Islet precursor cell (in vitro differentiated cells): Measurements from ENCODE around the gene DPY30.
"Not testable (repeated sequence)": the region's sequence is repeated elsewhere in the genome, so short reads cannot be mapped to it uniquely, and the experiment has no call there.

Experiments used
- DNase-seq: peaks from one replicate; pipeline ENCODE4 v3.0.0-alpha.2; 2018

Gene DPY30

DNA sequence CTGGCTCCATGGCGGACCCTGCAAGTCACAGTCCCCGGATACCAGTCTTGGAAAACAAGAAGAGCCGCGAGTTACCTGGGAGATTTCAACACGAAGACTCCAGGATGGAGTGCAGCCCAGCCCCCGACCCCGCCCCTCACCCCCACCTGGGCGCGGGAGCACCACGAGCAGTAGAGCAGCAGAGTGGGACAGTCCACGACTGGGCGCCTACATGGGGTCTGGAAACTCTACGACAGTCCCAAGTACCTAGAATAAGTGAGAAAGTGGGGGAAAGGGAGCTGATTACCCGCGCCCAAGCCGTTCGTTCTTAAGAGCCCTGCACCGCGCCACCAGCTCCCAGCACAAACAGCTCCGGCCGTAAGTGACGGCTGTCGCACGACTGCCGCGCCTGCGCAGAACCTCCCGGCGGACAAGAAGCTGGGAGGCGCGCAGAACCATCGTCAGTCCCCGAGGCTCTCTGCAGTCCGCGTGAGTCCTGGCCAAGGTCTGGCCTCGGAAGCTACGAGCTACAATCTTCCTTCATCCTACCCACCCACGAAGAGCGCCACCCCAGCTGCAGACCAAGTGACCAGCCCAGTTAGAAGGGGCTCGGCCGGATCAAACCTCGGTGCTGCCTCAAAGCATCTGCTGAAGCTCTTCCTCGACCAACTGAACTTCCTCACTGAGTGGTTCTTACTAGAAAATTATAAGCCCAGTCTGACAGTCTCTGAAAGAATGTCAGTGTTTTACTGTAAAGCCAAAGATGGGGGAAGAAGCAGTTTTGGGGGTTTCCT, at the start of gene DPY30:
TSS of gene DPY30 (minus strand) at position 359 of the 773 bp plus-strand sequence. CDS start at position 10, 349 bp downstream.
- DNase-seq = peak; percentile 98

DNA sequence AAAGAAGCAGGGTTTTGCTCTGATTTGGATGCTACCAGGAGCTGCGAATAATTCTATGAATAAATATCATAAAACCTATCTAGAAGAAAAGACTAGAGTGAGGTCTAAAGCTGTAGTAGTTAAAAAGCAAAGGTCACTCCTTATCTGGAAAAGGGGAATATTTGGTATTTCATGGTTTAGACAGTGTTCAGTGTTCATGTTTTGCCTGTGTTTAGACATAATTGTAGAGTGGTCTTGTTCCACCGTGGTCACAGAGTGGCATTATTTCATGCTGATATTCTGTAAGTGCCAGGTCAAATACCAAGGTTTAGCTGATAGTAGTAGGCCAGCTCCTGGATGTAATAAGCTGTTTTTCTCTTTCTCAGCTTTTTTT, 34.5 kb upstream of the DPY30 start:
- no peak for DNase-seq

DNA sequence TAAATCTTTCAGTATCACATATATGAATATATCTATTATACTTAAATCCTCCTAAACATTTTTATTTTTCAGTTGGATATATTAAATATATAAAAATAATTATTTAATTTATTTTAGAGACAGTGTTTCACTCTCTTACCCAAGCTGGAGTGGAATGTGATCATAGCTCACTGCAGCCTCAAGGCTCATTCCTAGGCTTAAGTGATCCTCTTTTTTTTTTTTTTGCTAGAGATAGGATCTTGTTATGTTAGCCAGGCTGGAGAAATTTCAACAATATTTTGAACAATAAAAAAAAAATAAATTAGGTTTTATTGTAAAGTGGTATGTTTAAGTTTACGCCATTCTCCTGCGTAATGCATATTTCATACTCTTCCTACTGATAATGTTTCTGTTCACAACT, 27.9 kb upstream of the DPY30 start:
- no peak for DNase-seq

DNA sequence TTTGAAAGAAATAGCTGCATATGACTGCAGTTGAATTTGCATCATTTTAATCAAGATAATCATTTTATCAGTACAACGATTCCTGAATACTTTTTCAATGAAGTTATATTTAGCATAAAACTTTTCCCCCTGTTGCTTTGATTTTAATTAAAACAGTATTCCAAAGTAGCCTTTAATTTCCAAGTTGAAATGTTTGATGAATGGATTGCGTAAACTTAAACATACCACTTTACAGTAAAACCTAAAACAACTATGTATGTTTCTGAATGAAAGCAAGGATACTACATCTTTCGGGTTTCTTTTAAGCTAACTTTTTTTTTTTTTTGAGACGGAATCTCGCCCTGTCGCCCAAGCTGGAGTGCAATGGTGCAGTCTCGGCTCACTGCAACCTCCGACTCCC, 25.1 kb upstream of the DPY30 start:
- no peak for DNase-seq

DNA sequence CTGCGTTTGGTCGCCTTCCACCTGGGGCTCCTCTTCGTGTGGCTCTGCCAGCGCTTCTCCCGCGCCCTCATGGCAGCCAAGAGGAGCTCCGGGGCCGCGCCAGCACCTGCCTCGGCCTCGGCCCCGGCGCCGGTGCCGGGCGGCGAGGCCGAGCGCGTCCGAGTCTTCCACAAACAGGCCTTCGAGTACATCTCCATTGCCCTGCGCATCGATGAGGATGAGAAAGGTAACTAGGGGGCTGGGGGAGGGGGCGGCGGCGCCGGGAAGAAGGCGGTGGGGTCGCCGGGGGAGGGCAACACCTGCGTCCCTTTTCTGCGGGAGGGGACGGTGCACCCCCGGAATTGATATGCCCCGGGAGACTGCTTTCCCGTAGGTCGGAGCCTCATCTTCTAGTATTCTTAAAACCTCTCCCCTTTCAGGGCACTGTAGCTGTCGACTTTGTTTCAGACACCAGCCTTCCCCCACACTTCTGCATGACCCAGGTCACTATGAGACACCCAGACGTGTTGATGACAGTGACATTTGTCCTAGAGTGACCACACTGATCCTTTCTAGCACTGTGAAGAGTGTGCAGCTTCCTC, 24.5 kb upstream of the DPY30 start:
- DNase-seq = no peak

DNA sequence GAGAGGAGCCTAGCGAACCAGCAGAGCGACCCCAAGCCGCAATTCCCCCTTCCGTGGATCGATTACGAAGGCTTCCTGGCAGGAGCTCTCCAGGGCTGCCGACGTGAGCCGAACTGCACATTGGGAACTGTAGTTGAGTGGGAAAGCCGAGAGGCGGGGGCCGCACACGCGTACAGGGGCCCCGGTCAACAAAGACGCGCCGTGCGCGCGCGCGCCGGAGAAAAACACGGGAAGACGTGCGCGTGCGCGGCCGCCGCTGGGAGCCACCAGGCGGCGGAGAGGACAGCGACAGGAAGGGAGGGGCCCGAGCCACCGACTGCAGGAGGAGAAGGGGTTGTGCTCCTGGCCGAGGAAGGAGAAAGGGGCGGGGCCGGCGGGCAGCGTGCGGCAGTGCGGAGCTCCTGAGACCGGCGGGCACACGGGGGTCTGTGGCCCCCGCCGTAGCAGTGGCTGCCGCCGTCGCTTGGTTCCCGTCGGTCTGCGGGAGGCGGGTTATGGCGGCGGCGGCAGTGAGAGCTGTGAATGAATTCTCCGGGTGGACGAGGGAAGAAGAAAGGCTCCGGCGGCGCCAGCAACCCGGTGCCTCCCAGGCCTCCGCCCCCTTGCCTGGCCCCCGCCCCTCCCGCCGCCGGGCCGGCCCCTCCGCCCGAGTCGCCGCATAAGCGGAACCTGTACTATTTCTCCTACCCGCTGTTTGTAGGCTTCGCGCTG, 23.9 kb upstream of the DPY30 start, which contains the start of gene SPAST:
TSS of gene SPAST (plus strand) at position 247 of the 711 bp plus-strand sequence. CDS start at position 523, 276 bp downstream.
- DNase-seq = peak; percentile 99

DNA sequence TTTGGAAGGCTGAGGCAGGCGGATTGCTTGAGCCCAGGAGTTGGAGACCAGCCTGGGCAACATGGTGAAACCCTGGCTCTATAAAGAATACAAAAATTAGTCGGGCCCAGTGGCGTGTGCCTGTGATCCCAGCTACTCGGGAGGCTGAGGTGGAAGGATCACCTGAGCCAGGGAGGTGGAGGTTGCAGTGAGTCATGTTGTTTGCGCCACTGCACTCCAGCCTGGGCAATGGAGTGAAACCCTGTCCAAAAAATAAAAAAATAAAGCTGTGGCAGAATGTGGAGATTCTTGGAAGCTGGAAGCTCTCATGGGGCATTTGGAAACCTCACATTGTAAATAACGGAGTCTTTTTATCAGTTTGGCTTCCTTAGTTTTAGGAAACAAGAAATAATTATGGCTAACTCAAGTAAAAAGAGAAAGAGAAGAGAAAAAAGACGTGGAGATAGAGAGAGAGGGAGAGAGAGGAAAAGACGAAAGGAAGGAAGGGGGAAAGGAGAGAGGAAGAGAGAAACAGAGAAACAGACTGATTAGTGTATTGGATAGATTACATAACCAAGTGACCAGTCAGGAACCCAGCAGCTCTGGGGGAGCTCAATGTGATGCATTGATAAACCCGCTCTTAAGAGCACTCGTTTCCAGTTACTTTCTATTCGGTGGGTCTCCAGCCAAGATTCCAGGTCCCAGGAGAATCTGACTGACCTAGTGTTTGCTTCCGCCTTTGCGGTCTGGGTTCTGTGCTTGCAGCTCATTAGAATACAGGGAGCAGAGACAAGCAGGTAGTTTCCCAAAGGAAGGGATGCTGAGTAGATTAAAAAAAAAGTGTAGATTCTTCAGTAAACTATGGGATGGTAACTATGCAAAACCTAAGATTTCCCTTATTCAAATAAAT, 22.6 kb upstream of the DPY30 start:
- peak; percentile 79 for DNase-seq

DNA sequence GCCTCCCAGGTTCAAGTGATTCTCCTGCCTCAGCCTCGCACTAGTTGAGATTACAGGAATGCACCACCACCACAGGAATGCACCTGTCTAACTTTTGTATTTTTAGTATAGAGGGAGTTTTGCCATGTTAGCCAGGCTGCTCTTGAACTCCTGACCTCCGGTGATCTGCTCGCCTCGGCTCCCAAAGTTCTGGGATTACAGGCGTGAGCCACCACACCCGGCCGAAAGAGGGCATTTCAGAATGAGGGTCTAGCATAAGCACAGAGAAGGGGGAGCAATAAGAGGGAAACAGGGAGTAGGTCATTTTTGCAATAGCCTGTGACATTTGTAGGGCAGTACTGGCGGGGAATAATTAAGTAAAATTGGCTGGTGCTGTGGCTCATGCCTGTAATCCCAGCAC, 21.8 kb upstream of the DPY30 start:
- no peak for DNase-seq

DNA sequence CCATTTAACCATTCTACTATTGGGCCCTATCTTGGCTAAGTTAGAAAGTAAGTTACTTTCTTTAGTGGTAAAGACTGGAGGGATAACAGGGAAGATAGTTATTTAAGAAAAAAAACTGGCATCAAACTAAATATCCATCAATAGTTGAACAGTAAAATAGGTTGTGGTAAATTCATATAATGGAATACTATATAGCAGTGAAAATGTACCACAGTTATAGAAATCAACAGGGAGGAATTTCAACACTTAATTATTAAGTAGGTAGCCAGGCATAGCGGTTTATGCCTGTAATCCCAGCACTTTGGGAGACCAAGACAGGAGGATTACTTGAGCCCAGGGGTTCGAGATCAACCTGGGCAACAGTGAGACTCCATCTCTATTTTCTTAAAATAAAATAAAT, 20.7 kb upstream of the DPY30 start:
- no peak for DNase-seq

DNA sequence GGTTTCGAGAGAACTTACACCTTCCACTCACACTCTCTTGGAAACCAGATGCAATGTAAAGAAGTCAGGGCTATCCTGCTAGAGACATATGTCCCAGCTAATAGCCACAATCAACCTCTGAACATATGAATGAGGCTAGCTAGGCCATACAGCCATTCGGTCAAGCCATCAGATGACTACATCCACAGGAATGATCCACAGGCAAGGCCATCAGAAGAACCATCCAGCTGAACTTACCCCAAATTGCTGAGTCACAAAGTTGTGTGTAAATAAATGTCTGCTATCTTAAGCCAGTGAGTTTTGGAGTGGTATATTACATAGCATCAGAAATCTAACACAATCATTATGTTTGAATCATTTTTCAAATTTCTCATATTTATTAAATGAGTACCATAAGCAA, 18.5 kb upstream of the DPY30 start:
- DNase-seq = peak; percentile 56

DNA sequence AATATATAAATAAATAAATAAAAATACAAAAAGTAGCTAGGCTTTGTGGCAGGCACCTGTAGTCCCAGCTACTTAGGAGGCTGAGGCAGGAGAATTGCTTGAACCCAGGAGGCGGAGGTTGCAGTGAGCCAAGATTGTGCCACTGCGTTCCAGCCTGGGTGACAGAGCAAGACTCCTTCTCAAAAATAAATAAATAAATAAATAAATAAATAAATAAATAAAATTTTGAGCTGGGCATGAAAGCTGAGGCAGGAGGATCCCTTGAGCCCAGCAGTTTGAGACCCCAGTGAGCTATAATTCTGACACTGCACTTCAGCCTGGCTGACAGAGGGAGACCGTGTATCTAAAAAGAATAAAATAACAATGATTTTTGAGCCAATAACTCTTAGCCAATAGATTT, 15.0 kb upstream of the DPY30 start:
- DNase-seq = not testable (repeated sequence)

DNA sequence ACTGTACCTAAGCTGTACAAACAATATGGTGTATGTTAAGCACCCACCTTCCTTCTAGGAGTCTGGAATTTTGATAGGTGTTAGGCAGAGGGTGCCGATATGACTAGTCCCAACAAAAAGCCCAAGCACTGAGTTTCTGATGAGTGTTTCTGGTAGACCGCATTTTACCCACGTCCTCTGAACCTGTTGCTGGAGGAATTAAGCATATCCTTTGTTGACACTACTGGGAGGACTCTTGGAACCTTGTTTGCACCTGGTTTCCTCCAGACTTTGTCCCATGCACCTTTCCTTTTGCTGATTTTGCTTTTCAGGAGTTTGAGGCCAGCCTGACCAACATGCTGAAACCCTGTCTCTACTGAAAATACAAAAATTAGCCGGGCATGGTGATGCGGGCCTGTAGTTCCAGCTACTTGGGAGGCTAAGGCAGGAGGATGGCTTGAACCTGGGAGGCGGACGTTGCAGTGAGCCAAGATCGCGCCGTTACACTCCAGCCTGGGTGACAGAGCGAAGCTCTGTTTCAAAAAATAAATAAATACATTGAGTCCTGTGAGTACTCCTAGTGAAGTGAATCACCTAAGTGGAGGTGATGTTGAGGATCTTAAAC, 12.3 kb upstream of the DPY30 start:
- no peak for DNase-seq

DNA sequence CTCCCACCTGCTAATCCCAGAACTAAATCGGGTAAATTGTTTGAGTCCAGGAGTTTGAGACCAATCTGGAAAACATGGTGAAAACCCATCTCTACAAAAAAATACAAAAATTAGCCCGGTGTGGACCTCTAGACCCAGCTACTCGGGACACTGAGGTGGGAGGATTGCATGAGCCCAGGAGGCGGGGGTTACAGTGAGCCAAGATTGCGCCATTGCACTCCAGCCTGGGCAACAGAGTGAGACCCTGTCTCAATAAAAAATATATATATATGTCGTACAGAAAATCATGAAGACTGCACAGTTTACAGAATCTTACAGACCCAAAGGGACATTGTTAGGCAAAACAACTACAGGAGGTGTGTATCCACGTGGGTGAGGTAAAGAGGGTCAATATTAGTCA, 4.0 kb upstream of the DPY30 start:
- no peak for DNase-seq

DNA sequence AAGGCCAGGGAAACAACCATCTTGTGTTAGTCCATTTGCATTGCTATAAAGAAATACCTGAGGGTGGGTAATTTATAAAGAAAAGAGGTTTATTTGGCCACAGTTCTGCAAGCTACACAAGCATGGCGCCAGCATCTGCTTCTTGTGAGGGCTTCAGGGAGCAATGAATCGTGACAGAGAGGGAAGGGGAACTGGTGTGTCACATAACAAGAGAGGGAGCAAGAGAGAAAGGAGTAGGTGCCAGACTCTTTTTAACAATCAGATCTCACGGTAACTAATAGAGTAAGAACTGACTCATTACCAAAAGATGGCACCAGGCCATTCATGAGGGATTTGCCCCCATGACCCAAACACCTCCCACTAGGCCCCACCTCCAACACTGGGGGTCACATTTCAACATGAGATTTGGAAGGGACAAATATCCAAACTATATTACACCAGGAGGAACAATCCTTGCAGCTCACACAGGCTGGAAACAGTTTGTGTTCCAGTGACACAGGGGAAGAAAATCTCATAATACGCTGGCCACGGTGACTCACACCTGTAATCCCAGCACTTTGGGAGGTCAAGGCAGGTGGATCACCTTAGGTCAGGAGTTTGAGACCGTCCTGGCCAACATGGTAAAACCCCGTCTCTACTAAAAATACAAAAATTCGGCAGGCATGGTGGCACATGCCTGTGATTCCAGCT, 5.3 kb downstream of the DPY30 start:
- DNase-seq = not testable (repeated sequence)

DNA sequence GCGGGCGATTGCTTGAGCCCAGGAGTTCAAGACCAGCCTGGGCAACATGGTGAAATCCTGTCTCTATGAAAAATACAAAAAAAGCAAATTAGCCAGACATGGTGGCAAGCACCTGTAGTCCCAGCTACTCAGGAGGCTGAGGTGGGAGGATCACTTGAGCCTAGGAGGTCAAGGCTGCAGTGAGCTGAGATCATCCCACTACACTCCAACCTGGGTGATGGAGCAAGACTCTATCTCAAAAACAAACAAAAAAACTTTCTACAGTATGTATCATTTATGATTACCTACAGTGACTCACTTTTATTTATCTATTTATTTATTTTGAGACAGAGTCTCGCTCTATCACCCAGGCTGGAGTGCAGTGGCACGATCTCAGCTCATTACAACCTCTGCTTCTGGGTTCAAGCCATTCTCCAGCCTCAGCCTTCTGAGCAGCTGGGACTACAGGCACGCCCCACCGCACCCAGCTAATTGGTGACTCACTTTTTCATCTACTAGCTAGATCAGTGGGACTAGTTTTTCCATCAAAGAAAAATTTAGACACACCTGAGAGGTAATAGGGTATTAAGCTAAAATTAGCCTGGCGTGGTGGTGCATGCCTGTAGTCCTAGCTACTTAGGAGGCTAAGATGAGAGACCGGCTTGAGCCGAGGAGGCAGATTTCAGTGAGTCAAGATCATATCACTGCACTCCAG, 20.7 kb downstream of the DPY30 start:
- DNase-seq = not testable (repeated sequence)

DNA sequence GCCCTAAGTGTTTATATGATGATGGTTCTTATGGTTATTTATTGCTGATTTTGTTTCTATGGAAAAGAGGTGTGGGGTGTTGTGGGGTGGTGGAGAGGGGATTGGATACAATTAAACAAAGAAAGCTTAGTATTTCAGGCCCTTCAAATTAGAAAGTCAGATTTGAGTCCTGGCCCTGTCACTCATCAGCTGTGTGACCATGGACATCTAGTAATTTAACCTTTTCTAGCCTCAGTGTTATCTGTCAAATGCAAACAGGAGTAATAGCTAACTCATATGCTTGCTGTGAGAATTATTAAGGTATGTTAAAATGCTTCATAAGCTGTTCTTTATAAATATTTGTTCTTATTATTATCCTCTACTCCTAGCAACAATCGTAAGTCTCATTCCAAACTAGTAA, 26.7 kb downstream of the DPY30 start:
- DNase-seq = no peak

DNA sequence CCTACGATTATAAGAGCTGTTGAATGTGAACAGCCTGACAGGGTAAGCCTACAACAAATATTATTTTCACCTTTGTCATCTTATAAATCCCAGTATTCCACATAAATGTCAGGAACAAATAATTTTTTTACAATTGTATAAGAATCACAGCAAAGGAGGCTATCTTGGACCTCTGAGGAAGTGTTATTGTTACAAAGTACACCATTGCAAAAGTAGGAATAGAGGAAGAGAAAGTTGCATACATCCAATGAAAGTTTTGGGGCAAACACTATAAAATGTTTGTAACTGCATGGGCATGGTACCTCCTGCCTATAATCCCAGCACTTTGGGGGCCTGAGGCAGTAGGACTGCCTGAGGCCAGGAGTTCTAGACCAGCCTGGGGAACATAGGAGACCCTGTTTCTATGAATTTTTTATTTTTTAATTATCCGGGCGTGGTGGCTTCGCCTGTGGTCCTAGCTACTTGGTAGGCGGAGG, 28.1 kb downstream of the DPY30 start:
- DNase-seq = no peak

DNA sequence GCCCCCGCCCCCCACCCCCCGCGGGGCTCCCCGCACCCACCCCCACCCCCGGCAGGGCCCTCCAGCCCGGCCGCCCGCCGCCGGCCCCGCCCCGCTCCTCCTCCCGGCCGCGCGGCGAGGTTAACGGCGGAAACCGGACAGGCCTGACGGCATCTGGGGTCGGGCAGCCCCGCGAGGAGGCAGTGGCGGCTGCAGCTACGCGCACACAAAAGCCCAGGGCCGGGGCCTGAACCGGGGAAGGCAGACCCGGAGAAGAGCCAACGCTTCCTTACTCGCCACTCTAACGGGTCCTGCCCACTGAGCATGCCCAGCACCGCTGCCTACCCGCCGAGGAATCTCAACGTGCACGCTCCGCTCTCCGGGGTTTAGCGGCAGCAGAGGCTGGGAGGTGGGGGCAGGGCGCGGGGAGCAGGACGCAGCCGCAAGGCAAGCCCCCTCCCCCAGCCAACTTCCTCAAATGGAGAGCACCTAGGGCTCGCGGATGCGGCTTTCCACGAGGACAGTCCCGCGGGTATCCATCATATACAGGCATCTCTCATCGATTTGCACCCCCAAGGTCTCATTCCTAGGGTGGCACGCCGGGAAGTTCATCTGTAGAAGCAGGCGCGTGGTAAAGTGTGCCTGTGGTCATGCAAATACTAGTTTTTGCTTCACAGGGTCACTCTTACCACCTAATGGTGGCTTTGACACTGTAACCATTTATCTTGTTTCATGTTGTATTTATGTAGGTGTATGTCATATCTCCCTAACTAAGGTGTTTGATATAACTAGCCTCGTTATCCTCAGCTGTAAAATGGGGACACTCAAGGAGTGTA, 28.7 kb downstream of the DPY30 start, which contains the start of gene MEMO1:
TSS of gene MEMO1 (minus strand) at position 339 of the 815 bp plus-strand sequence. CDS start 761 bp downstream, outside the sequence.
- DNase-seq = peak; percentile 98

DNA sequence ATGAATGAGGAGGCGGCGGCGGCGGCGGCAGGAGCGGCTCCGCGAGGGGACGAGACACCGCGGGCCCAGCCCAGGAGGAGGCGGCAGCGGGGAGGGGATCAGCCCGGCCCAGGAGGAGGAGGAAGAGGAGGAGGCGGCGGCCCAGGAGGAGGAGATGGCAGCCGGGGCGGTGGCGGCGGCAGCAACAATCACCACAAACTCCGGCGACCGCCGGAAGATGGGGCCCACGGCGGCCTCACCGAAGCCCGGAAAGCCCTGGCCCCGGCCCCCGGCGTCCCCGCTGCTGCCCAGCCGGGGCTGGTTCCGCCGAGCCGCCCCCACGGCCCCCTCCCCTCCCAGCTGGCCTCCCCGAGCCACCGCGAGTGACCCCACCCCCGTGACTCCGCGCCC, 29.3 kb downstream of the DPY30 start:
- DNase-seq = peak; percentile 75
